ENCODE data around the gene ZNF705A. TPM values are rescaled to one million over a fixed set of nuclear protein-coding genes. Genes with fewer than 3 reads are reported as not detected.

ZNF705A gene
- polyA plus RNA-seq, 1 donor (not counting 4 experiments of a cell fraction or from before 2014, with no cell fraction given): not detected

GRCh38 chr12:8120072-8120713, 36.6 kb upstream of the ZNF705A start:
- no peak overlapping the region for H3K4me3 ChIP-seq (ENCODE audit: control insufficient read depth in 2 of 3, extremely low read depth in 1 of 3, insufficient read depth in 2 of 3, low read depth in 1 of 3, low read length in 3 of 3)
- FAIRE-seq: no peak
- no peaks in the 10 kb centered on the region for H3K79me2 ChIP-seq (ENCODE audit: control insufficient read depth, insufficient read depth, low read length)
- H3K4me1 ChIP-seq (ENCODE audit: control insufficient read depth, extremely low read depth, insufficient read depth, low read length): no peaks in the 10 kb centered on the region
- H3K27me3 ChIP-seq (ENCODE audit: control insufficient read depth, extremely low read depth, insufficient read depth, low read length): no peaks in the 10 kb centered on the region
- no peaks in the 10 kb centered on the region for H3K36me3 ChIP-seq (ENCODE audit: control insufficient read depth in 2 of 2, extremely low read depth in 1 of 2, insufficient read depth in 2 of 2, low read length in 2 of 2)
- DNase-seq (ENCODE audit: low read depth, low spot score): no peak
- TF ChIP-seq CTCF (optimal IDR thresholded peaks at IDR 0.05 in 1 of 3, IDR thresholded peaks at IDR 0.05 in 1 of 3, conservative IDR thresholded peaks at IDR 0.05 in 1 of 3; ENCODE audit: extremely low read depth in 1 of 3, insufficient read depth in 2 of 3, low read length in 3 of 3): no peak
- TF ChIP-seq EZH2 (IDR thresholded peaks at IDR 0.05; ENCODE audit: low read length): no peak
- dilution Hi-C loops (cut with MboI; ENCODE audit: extremely low pct_ligation_motif_present, low sequenced_read_pairs): no loop called here
- H2AFZ ChIP-seq (ENCODE audit: control insufficient read depth, low read length): no peak overlapping the region
- no peak overlapping the region for H3K27ac ChIP-seq (ENCODE audit: control insufficient read depth, insufficient read depth, low read length)
- no peaks in the 10 kb centered on the region for H3K9me1 ChIP-seq (ENCODE audit: control insufficient read depth, extremely low read depth, insufficient read depth, low read length)
- H3K9ac ChIP-seq (ENCODE audit: control insufficient read depth, extremely low read depth, insufficient read depth, low read length): no peak overlapping the region
- no peaks in the 10 kb centered on the region for H4K20me1 ChIP-seq (ENCODE audit: control insufficient read depth, extremely low read depth, insufficient read depth, low read length)
- H3K9me3 ChIP-seq (ENCODE audit: control insufficient read depth, low read depth, low read length): no peaks in the 10 kb centered on the region
- no peak overlapping the region for H3K4me2 ChIP-seq (ENCODE audit: control insufficient read depth, extremely low read depth, insufficient read depth, low read depth, low read length)

- H3K9ac ChIP-seq (ENCODE audit: control insufficient read depth, extremely low read depth, insufficient read depth, low read length): no peak within 1 kb of the TSS
- H3K4me1 ChIP-seq (ENCODE audit: control insufficient read depth, extremely low read depth, insufficient read depth, low read length): no peaks in the 10 kb centered on the region
- no peaks in the 10 kb centered on the region for H3K27me3 ChIP-seq (ENCODE audit: control insufficient read depth, extremely low read depth, insufficient read depth, low read length)
- FAIRE-seq: no peak
- no peak within 1 kb of the TSS for H3K4me3 ChIP-seq (ENCODE audit: control insufficient read depth in 2 of 3, extremely low read depth in 1 of 3, insufficient read depth in 2 of 3, low read depth in 1 of 3, low read length in 3 of 3)
- no peaks in the 10 kb centered on the region for H3K79me2 ChIP-seq (ENCODE audit: control insufficient read depth, insufficient read depth, low read length)
- no peaks in the 10 kb centered on the region for H3K36me3 ChIP-seq (ENCODE audit: control insufficient read depth in 2 of 2, extremely low read depth in 1 of 2, insufficient read depth in 2 of 2, low read length in 2 of 2)
- DNase-seq (ENCODE audit: low read depth, low spot score): no peak
- no peak for TF ChIP-seq CTCF (optimal IDR thresholded peaks at IDR 0.05 in 1 of 3, IDR thresholded peaks at IDR 0.05 in 1 of 3, conservative IDR thresholded peaks at IDR 0.05 in 1 of 3; ENCODE audit: extremely low read depth in 1 of 3, insufficient read depth in 2 of 3, low read length in 3 of 3)
- no peaks in the 10 kb centered on the region for H3K9me3 ChIP-seq (ENCODE audit: control insufficient read depth, low read depth, low read length)
- H3K4me2 ChIP-seq (ENCODE audit: control insufficient read depth, extremely low read depth, insufficient read depth, low read depth, low read length): no peak within 1 kb of the TSS
- H3K27ac ChIP-seq (ENCODE audit: control insufficient read depth, insufficient read depth, low read length): no peak within 1 kb of the TSS
- no peak within 1 kb of the TSS for H2AFZ ChIP-seq (ENCODE audit: control insufficient read depth, low read length)
- no peaks in the 10 kb centered on the region for H4K20me1 ChIP-seq (ENCODE audit: control insufficient read depth, extremely low read depth, insufficient read depth, low read length)
- H3K9me1 ChIP-seq (ENCODE audit: control insufficient read depth, extremely low read depth, insufficient read depth, low read length): no peaks in the 10 kb centered on the region
- dilution Hi-C loops (cut with MboI; ENCODE audit: extremely low pct_ligation_motif_present, low sequenced_read_pairs): no loop called here
Observed at GRCh38 chr12:8123124-8123912, 33.5 kb upstream of the ZNF705A start, which contains the start of gene CLEC4A. Gene CLEC4A (plus strand): TSS chr12:8123617. CDS start chr12:8123879, 262 bp downstream.

Data from keratinocyte (primary cell).